ENCODE results near the gene AGBL1. TPM values are rescaled to one million over a fixed set of nuclear protein-coding genes. Genes with fewer than 3 reads are reported as not detected.

Gene AGBL1
- polyA plus RNA-seq, 1 donor (not counting 4 experiments of a cell fraction or from before 2014, with no cell fraction given): not detected

GRCh38 chr15:86837294-86838061, 757.8 kb downstream of the AGBL1 start:
- FAIRE-seq (no peak), DNase-seq (ENCODE audit: low read depth, low spot score) (no peak)
- Histone ChIP-seq H3K79me2 (ENCODE audit: control insufficient read depth, insufficient read depth, low read length) (no peaks in the 10 kb centered on the region), H4K20me1 (ENCODE audit: control insufficient read depth, extremely low read depth, insufficient read depth, low read length) (no peaks in the 10 kb centered on the region), H3K27ac (ENCODE audit: control insufficient read depth, insufficient read depth, low read length) (no peak overlapping the region), H3K4me3 (ENCODE audit: control insufficient read depth in 2 of 3, extremely low read depth in 1 of 3, insufficient read depth in 2 of 3, low read depth in 1 of 3, low read length in 3 of 3) (no peak overlapping the region), H2AFZ (ENCODE audit: control insufficient read depth, low read length) (no peak overlapping the region), H3K4me1 (ENCODE audit: control insufficient read depth, extremely low read depth, insufficient read depth, low read length) (no peaks in the 10 kb centered on the region), H3K36me3 (ENCODE audit: control insufficient read depth in 2 of 2, extremely low read depth in 1 of 2, insufficient read depth in 2 of 2, low read length in 2 of 2) (no peaks in the 10 kb centered on the region), H3K4me2 (ENCODE audit: control insufficient read depth, extremely low read depth, insufficient read depth, low read depth, low read length) (no peak overlapping the region), H3K9me1 (ENCODE audit: control insufficient read depth, extremely low read depth, insufficient read depth, low read length) (no peaks in the 10 kb centered on the region), H3K9me3 (ENCODE audit: control insufficient read depth, low read depth, low read length) (no peaks in the 10 kb centered on the region), H3K27me3 (ENCODE audit: control insufficient read depth, extremely low read depth, insufficient read depth, low read length) (no peaks in the 10 kb centered on the region), H3K9ac (ENCODE audit: control insufficient read depth, extremely low read depth, insufficient read depth, low read length) (no peak overlapping the region)
- TF ChIP-seq EZH2 (IDR thresholded peaks at IDR 0.05; ENCODE audit: low read length): no peak
- no peak for TF ChIP-seq CTCF (optimal IDR thresholded peaks at IDR 0.05 in 1 of 3, IDR thresholded peaks at IDR 0.05 in 1 of 3, conservative IDR thresholded peaks at IDR 0.05 in 1 of 3; ENCODE audit: extremely low read depth in 1 of 3, insufficient read depth in 2 of 3, low read length in 3 of 3)
- dilution Hi-C loops (cut with MboI; ENCODE audit: extremely low pct_ligation_motif_present, low sequenced_read_pairs): no loop called here

GRCh38 chr15:86839502-86839901, 759.8 kb downstream of the AGBL1 start:
- Histone ChIP-seq H3K9me1 (ENCODE audit: control insufficient read depth, extremely low read depth, insufficient read depth, low read length) (no peaks in the 10 kb centered on the region), H2AFZ (ENCODE audit: control insufficient read depth, low read length) (no peak overlapping the region), H3K4me2 (ENCODE audit: control insufficient read depth, extremely low read depth, insufficient read depth, low read depth, low read length) (no peak overlapping the region), H3K4me1 (ENCODE audit: control insufficient read depth, extremely low read depth, insufficient read depth, low read length) (no peaks in the 10 kb centered on the region), H3K27me3 (ENCODE audit: control insufficient read depth, extremely low read depth, insufficient read depth, low read length) (no peaks in the 10 kb centered on the region), H3K4me3 (ENCODE audit: control insufficient read depth in 2 of 3, extremely low read depth in 1 of 3, insufficient read depth in 2 of 3, low read depth in 1 of 3, low read length in 3 of 3) (no peak overlapping the region), H3K36me3 (ENCODE audit: control insufficient read depth in 2 of 2, extremely low read depth in 1 of 2, insufficient read depth in 2 of 2, low read length in 2 of 2) (no peaks in the 10 kb centered on the region), H3K9me3 (ENCODE audit: control insufficient read depth, low read depth, low read length) (no peaks in the 10 kb centered on the region), H4K20me1 (ENCODE audit: control insufficient read depth, extremely low read depth, insufficient read depth, low read length) (no peaks in the 10 kb centered on the region), H3K9ac (ENCODE audit: control insufficient read depth, extremely low read depth, insufficient read depth, low read length) (no peak overlapping the region), H3K79me2 (ENCODE audit: control insufficient read depth, insufficient read depth, low read length) (no peaks in the 10 kb centered on the region), H3K27ac (ENCODE audit: control insufficient read depth, insufficient read depth, low read length) (no peak overlapping the region)
- no peak for TF ChIP-seq EZH2 (IDR thresholded peaks at IDR 0.05; ENCODE audit: low read length)
- no peak for TF ChIP-seq CTCF (optimal IDR thresholded peaks at IDR 0.05 in 1 of 3, IDR thresholded peaks at IDR 0.05 in 1 of 3, conservative IDR thresholded peaks at IDR 0.05 in 1 of 3; ENCODE audit: extremely low read depth in 1 of 3, insufficient read depth in 2 of 3, low read length in 3 of 3)
- dilution Hi-C loops (cut with MboI; ENCODE audit: extremely low pct_ligation_motif_present, low sequenced_read_pairs): no loop called here
- DNase-seq (ENCODE audit: low read depth, low spot score) (no peak), FAIRE-seq (no peak)
